Lung (tissue), 12 donors: ENCODE measurements around the gene TCHP. TPM values are rescaled to one million over a fixed set of nuclear protein-coding genes. Genes with fewer than 3 reads are reported as not detected.

Experiments used
- ATAC-seq: fragments of 200-7000 bp; cut with Tn5 transposase; one replicate; pipeline ENCODE4 v1.9.1; 2020; ENCODE audit warnings: moderate number of reproducible peaks; ENCODE audit not compliant: insufficient read depth, low FRiP score
- DNase-seq, 3 donors: peaks; one replicate each; pipeline ENCODE4 v3.0.0-alpha.2; 2013 to 2017
- H3K27ac ChIP-seq, 2 donors: one replicate each; pipeline ENCODE4 v1.5.1; 2013; ENCODE audit warnings: mild to moderate bottlenecking in 2 of 2, moderate library complexity in 2 of 2, control low read depth in 1 of 2, inconsistent platforms in 1 of 2, low read depth in 1 of 2, low read length in 1 of 2
- H3K27me3 ChIP-seq, 3 donors: one replicate each; pipeline ENCODE4 v1.5.1; 2013; ENCODE audit warnings: low read length in 2 of 3; ENCODE audit not compliant: control insufficient read depth in 3 of 3, insufficient read depth in 3 of 3
- H3K36me3 ChIP-seq, 4 donors: one replicate each; pipeline ENCODE4 v1.5.1; 2013; ENCODE audit warnings: low read length in 4 of 4, mild to moderate bottlenecking in 1 of 4, moderate library complexity in 1 of 4; ENCODE audit not compliant: control insufficient read depth in 4 of 4, insufficient read depth in 4 of 4
- H3K4me1 ChIP-seq, 5 donors: one replicate each; pipeline ENCODE4 v1.5.1; 2013; ENCODE audit warnings: low read length in 5 of 5, mild to moderate bottlenecking in 2 of 5, moderate library complexity in 1 of 5; ENCODE audit not compliant: control insufficient read depth in 5 of 5, insufficient read depth in 5 of 5
- H3K4me3 ChIP-seq: one replicate; pipeline ENCODE4 v1.5.1; 2013; ENCODE audit warnings: mild to moderate bottlenecking, control low read depth, moderate library complexity
- H3K9ac ChIP-seq, 2 donors: one replicate each; pipeline ENCODE4 v1.5.1; 2013; ENCODE audit warnings: low read length in 2 of 2, control low read depth in 1 of 2; ENCODE audit not compliant: insufficient read depth in 1 of 2
- H3K9me3 ChIP-seq, 4 donors: one replicate each; pipeline ENCODE4 v1.5.1; 2013; ENCODE audit warnings: low read length in 3 of 4, mild to moderate bottlenecking in 1 of 4, moderate library complexity in 1 of 4; ENCODE audit not compliant: control insufficient read depth in 4 of 4, insufficient read depth in 3 of 4
- WGBS, 2 donors: extraction: QIAGEN DNeasy Blood & Tissue Kit; methylation state at CpG; one replicate each; pipeline ENCODE4 v1.1.7; 2013; 5-methylcytosine and 5-hydroxymethylcytosine counted together
- polyA plus RNA-seq, 2 donors: library from polyadenylated mRNA; stranded (reverse); fragments of 200-250 nt; gene quantifications; one replicate each; pipeline ENCODE4 v1.2.1, GENCODE V29; 2013
- total RNA-seq, 2 donors: library from RNA; depleted of rRNA in 1 of 2; stranded (reverse); fragments of >200 nt in 1 of 2; gene quantifications; one replicate each; pipeline ENCODE4 v1.2.1, GENCODE V29; 2014 to 2021
- TF ChIP-seq, protein P1 (sequence below): IDR thresholded peaks from 2 replicates; pipeline ENCODE4 v1.5.1; 2012; ENCODE audit warnings: mild to moderate bottlenecking; ENCODE audit errors: control extremely low read depth, extremely low read depth
- donor health status: control.
- donor health status: control.
- donor health status: Bipolar disorder and iron deficiency.
- donor health status: healthy.
- donor health status: DM: yes; HTN: yes; CAD: no.

TCHP gene
- total and polyA plus RNA-seq, 4 donors, result 10.4 to 17.5 (median 12.0) TPM

GRCh38 chr12:109893261-109893995, 6.6 kb upstream of the TCHP start:
- DNase-seq (no peak), ATAC-seq (no peak)
- no peaks in the 10 kb centered on the region for H3K36me3 ChIP-seq
- no peaks in the 10 kb centered on the region for H3K9me3 ChIP-seq
- TF ChIP-seq, protein P1, sequence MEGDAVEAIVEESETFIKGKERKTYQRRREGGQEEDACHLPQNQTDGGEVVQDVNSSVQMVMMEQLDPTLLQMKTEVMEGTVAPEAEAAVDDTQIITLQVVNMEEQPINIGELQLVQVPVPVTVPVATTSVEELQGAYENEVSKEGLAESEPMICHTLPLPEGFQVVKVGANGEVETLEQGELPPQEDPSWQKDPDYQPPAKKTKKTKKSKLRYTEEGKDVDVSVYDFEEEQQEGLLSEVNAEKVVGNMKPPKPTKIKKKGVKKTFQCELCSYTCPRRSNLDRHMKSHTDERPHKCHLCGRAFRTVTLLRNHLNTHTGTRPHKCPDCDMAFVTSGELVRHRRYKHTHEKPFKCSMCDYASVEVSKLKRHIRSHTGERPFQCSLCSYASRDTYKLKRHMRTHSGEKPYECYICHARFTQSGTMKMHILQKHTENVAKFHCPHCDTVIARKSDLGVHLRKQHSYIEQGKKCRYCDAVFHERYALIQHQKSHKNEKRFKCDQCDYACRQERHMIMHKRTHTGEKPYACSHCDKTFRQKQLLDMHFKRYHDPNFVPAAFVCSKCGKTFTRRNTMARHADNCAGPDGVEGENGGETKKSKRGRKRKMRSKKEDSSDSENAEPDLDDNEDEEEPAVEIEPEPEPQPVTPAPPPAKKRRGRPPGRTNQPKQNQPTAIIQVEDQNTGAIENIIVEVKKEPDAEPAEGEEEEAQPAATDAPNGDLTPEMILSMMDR, result no peak
- no peaks in the 10 kb centered on the region for H3K27me3 ChIP-seq
- H3K4me1 ChIP-seq, result no peaks in the 10 kb centered on the region
- no peak overlapping the region for H3K4me3 ChIP-seq
- no peak overlapping the region for H3K9ac ChIP-seq
- H3K27ac ChIP-seq, result no peak overlapping the region
- WGBS, 2 donors, result 81 to 82% methylated on average over 7 of the region's 7 CpGs

DNA sequence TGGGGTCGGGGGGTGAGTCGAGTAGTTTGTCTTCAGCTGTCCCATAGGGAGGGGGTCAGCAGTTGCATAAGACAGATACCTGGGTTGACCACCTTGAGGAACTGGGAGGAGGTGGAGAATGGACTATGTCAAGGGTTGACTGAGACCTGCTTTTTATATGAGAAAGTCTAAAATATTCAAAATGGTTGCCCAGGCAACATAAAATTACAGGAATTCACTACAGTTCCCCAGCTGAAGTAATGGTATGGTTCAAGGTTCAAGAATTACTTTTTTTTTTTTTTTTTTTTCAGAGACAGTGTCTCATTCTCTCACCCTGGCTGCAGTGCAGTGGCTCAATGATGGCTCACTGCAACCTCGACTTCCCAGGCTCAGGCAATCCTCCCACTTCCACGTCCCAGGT, 5.1 kb upstream of the TCHP start:
- no peaks in the 10 kb centered on the region for H3K36me3 ChIP-seq
- 71 to 76% methylated on average over 4 of the region's 4 CpGs for WGBS, 2 donors

DNA sequence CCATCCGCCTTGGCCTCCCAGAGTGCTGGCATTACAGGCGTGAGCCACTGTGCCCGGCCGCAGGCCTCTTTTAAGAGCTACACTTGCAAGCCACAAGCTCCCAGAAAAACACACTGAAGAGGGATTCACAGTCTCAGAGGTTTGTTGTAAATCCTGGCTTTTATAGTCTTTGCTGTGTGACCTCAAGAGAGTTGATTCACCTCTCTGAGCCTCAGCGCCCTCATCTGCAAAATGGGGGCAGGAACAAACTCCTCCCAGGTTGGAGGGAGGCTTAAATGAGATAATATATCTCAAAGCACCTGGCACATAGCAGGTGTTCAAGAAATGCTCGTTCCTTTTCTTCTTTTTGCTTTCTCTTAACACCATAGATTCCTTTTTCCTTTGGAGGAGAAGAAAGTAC, 3.9 kb upstream of the TCHP start:
- WGBS, 2 donors, result 88 to 92% methylated on average over 6 of the region's 6 CpGs
- DNase-seq, result no peak
- Histone ChIP-seq H3K27me3 (no peaks in the 10 kb centered on the region), H3K4me3 (no peak overlapping the region), H3K36me3 (no peaks in the 10 kb centered on the region), H3K4me1 (peaks cover 0 to 7% (median under 1%) of the 10 kb centered on the region in 5 donors), H3K9me3 (no peaks in the 10 kb centered on the region), H3K9ac (no peak overlapping the region), H3K27ac (no peak overlapping the region)
- ATAC-seq, result no peak
- TF ChIP-seq, protein P1, result no peak

More for the DNA sequence above, 5.1 kb upstream of the TCHP start:
- Histone ChIP-seq H3K9me3 (no peaks in the 10 kb centered on the region), H3K4me3 (no peak overlapping the region), H3K4me1 (peaks cover 0 to 4% (median 0%) of the 10 kb centered on the region in 5 donors), H3K27me3 (no peaks in the 10 kb centered on the region), H3K27ac (no peak overlapping the region), H3K9ac (no peak overlapping the region)
- no peak for ATAC-seq
- DNase-seq, result no peak
- TF ChIP-seq, protein P1, result no peak
